ENCODE data around the gene HOXA4.

The HOXA4 gene

DNA sequence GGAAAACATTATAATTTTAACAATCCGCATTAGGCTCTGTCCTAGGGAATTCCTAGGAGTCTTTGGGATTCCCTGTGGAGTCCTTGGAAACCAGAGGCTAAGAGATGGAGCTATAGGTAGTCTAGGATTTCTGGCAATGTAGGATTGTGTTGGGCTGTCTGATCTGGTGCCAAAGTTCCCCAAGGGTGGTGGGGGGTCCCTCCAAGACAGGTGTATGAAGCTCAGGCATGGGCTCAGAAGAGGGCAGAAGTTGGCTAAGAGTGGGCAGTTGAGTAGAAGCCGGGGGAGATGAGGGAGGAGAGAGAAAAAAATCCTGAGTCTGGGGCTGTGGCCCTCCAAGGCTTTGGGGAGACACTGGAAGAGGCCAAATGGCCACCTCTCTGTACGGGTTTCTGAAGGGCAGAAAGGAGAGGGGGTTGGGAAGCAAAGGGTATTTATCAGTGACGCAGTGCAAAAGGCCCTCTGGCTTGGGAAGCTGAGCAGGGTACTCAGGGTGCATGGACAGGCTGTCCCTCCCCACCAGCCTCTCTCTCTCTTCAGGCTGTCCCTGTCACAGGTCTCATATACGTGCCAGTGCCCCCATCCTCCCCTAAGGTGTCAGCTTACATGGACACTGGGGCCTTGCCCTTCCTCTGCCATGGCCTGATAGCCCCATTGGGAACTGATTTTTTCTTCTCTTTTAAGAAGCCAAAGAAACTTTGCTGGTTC lies 16.1 kb upstream of the HOXA4 start:
- no peak for DNase-seq

DNA sequence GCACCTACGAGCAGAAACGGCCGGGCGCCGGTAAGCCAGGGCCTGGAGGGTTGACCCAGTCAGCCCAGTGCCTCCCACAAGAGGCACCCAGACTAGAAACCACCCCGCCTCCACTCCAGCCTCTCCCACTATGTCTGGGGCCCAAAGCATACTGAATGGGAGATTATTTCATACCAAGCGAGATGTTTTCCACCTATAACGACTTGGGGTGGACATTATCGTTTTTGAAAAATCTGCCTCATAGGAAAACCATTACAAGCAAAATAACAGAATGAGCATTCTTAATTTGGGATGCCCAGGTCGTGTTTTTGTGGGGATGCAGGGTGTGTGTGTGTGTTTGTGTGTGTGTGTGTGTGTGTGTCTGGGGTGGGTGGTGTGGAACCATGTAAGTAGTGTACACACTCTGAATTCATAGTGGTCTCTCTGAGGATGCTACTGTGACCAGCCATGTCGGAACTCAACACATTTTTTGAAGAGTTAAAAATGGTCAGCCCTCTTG lies 15.4 kb upstream of the HOXA4 start:
- no peak for DNase-seq

DNA sequence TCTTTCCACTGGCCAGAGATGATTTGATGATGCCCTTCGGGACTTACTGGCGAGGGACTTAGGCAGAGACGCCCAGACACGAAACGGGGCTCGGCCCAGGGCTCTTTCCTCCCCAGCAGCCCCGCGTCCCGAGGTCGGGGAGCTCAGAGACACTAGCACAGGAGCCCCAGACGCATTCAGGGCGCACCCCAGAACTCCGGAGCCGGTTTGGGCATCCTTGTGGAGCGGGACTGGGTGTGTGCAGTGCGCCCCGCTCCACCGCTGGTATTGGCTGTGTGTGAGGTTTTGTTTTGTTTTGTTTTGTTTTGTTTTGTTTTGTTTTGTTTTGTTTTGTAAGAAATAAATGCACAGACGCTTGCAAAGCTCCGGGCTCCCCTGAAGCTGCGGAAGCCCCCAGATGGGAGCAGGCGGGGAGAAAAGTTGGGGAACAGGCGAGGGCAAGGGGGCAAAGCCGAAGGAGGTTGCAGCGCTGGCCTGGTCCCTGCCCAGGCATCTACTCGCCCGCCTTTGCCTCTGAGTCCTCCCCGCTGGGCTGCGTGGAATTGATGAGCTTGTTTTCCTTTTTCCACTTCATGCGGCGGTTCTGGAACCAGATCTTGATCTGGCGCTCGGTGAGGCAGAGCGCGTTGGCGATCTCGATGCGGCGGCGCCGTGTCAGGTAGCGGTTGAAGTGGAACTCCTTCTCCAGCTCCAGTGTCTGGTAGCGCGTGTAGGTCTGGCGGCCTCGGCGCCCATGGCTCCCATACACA lies 14.8 kb upstream of the HOXA4 start:
- no peak for DNase-seq

DNA sequence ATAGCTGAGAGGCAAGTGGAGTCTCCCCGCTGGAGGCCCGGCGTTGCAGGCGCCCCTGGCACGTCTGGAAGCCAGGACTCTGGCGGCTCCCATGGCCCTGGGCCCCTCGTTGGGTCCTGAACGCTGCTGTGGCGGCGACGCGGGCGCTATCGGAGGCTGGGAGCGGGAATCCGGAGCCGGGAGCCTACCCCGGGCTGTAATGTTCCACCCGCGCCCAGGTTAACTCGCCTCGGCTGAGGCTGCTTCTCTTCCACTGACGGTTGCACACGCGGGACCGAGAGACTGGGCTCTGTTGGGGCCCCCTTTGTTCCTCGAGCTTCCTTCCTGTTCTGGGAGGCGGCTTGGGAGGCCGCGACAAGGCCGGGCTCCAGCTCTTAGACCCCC lies 14.2 kb upstream of the HOXA4 start:
- no peak for DNase-seq

DNA sequence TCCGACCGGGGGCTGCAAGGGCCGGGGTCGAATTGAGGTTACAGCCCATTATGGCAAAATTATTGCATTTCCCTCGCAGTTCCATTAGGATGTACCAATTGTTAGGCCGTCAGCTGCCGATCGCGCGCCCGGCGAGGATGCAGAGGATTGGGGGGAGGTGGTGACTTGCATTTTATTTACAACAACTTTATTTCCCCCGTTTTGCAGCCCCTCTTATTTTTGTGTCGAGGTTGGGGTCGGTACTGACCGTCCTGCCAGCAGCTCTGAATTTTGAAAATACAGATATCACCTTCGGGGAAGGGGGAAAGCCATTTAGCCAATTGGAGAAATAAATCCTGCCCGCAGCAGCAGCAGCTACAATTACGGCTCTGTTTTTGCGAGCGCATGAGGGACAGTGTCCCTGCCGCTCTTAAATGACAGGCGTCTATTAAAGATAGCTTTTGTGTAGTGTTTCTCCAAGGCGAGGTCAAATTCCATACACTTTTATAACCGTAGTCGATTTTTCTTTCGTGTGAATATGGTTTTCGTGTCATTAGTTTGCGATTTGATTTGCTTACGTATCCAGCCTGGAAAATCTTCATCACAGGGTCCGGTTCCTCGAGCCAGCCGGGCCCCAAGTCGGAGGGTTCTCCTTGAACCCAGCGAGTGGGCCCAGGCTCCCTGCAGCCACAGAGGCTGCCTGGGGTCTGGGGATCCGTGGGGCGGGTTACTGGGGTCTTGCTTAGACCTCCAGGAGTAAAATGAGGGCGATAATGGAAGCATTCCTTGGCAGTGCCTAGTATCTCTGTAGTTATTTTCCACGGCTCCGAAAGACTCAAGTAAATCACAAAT lies 13.6 kb upstream of the HOXA4 start:
- no peak for DNase-seq

DNA sequence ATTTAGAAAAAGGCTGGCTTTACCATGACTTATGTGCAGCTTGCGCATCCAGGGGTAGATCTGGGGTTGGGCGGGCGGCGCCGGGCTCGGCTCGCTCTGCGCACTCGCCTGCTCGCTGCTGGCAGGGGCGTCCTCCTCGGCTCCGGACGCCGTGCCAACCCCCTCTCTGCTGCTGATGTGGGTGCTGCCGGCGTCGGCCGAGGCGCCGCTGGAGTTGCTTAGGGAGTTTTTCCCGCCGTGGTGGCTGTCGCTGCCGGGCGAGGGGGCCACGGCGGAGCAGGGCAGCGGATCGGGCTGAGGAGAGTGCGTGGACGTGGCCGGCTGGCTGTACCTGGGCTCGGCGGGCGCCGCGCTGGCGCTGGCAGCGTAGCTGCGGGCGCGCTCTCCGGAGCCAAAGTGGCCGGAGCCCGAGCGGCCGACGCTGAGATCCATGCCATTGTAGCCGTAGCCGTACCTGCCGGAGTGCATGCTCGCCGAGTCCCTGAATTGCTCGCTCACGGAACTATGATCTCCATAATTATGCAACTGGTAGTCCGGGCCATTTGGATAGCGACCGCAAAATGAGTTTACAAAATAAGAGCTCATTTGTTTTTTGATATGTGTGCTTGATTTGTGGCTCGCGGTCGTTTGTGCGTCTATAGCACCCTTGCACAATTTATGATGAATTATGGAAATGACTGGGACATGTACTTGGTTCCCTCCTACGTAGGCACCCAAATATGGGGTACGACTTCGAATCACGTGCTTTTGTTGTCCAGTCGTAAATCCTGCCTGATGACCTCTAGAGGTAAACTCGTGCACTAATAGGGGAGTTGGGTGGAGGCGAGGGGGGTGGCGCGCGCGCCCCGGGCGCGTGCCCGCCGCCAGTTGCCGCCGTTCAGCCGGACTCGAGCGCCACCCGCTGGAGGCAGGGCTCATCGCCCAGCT lies 12.7 kb upstream of the HOXA4 start, which contains the start of gene HOXA5:
Gene HOXA5, minus strand, starts transcription at position 659 of the 927 bp plus-strand sequence. Its CDS starts 74 bp downstream, at position 585.
- peak; percentile 74 for DNase-seq

DNA sequence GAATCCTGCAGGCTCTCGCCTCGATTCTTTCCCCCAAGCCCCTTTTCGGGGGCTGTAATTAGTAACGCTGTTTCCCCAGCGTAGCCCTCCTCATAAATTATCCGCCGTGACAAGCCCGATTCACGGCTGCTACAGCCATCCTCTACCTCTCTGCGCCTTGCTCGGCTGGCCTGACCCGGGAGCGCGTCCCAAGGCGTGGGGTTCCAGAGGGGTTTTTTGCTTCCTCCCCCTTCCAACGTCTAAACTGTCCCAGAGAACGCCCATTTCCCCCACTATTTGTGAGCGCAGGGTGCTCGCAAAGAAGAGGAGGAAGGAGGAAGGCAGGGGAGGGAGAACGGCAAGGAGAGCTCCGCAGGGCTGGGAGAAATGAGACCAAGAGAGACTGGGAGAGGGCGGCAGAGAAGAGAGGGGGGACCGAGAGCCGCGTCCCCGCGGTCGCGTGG lies 12.0 kb upstream of the HOXA4 start:
- DNase-seq: no peak

DNA sequence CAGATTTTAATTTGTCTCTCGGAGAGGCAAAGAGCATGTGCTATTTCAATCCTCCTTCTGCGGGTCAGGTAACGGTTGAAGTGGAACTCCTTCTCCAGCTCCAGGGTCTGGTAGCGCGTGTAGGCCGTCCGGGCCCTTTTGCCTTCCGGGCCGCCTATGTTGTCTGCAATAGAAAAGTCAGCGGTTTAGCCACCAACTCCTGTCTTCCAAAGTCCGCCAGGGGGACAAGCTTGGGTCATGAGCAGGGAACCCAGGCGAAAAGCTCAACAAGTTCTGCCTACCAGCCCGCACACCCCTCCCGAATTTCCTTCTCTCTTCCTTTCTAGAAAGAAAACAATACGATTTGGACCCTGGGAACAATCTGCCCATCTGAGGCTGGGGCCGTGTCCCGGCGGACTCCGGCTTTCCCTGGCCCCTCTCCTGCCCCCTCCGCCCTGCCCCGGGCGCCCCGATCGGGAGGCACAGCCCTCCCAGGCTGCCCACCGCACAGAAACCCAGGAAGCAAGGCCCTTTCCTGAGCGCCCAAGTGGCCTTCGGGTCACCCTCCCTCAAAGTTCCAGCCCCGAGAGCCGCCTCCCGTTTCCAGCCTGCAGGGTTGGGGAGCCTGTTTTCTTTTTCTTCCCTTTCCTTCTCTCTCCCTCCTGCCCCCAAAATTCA lies 11.5 kb upstream of the HOXA4 start:
- no peak for DNase-seq

DNA sequence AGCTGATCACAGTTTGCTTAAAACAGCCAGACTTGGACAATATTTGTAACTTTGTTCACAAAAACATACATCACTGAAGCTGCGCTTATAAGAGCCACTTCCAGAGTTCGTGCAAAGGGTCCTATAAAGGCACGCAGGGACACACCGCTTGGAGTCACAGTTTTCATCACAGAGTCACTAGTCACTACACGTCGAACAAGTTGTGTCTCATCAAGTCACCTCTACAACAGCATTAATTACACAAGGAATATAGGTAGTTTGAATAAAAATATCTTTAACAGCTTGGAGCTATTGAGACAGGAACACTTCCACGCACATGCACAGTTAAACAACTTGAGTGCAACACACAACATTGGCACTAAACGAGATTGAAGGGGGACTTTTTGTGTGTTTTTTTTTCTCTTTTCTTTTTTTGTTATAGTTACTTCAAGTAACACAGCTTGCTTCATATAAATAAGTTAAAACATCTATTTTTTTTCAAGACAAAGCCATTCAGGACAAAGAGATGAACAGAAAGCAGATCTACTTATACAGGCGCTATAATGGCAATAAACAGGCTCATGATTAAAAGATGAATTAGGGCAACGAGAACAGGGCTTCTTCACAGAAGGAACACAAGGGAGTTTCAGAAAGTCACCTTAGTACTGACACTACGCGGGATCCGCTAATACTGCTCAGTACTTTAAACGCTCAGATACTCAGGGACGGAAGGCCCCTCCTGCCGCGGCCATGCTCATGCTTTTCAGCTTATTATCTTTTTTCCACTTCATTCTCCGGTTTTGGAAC lies 10.8 kb upstream of the HOXA4 start:
- DNase-seq: no peak

DNA sequence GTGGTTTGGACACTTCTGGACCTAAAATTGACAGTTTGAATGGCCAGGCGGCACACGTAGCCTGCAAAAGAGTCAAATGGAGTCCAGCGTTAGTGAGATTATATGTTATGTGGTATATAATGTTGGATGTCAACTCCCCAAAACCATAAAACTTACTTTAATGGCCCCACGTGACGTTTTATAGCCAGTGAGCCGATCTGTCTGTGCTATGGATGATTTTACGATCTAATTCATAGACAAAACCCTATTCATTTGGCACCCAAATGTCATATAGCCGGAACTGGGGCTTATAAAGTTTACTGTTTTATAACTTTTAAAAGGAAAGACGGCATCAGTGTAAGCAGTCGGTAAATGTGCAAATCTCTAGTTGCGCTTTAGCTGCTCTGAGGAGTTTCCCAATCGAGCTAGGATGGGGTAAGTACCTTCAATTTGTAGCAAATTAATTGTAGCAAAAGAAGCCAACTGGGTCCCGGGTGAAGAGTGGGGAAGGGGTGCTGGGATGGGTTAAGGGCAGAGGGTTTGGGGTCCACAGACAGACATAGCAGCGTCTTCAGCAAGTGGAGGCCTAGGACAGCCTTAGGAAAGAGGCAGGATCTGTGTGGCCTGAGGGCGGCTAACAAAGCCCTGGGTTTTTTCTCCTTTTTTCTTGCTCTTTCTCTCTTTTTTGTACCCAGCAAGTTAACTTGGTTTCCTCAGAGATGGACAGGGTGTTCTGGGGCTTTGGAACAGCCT lies 9.7 kb upstream of the HOXA4 start:
- no peak for DNase-seq

DNA sequence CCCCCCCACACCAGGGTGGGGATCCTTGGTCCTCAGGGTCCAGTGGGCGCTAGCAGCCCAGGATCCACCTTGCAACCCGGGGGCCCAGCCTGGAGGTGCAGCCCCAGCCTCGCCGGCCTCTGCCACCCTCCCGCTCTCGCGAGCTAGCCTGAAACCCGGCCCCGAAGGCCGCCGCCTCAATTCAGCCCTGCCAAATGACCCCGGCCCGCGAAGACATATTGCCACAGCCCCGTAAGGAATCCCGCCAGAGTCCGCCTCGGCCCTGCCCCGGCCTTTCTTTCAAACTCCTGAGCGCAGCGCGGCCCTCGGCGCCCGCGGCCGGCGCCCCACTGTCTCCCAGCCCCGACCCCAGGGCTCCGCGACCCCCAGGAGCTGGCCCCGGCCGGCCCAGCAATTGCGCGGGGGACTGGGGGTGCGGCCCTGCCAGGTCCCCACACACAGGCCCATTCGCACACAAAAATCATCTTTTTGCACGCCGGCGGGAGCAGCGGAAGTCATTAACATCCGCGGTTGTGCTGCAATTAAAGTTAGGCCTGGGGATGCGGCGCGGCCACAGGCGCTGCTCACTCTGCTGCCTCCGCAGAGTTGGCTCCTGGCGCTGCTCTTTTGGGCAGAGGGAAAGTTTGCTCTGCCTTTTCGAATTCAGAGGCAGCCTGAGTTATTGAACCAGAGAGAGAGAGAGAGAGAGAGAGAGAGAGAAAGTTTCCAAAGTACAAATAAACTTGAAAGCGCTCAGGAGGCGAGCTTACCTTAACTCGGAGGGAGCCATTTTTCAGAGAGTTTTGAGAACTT lies 9.0 kb upstream of the HOXA4 start:
- DNase-seq: no peak

DNA sequence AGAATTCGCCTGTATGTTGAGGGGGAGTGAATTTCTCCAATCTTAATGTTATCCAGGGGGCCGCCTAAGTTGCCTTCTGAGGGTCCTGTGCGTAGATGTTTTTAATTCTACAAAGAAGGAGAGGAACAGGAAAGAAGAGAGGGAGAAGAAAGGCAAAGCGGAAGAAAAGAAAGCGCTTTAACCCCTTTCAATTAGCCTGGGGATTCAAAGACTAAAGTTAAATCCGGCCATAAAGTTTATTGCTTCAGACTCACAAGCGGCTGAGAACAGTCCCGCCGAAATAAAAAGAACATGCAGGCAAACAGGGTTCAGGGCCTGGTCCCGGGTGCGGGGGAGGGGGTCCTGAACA lies 8.4 kb upstream of the HOXA4 start:
- DNase-seq: no peak

DNA sequence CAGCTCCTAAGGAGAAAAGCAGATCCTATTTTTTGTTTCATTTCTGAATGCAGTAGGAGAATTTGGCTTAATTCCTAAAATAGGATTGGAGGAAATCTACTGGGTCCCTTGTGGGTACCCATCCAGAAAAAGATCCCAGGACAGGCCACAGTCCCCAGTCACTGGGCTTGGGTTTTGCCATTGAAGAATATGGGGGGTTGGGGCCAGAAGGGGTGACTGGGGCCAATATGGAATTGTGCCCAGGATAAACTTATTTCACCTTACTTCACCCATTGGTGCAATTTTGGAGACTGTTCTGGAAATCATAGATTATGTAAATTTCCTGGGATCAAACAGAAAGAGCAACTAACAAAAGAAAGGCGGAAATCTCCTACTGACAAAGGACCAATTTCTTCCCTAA lies 7.9 kb upstream of the HOXA4 start:
- no peak for DNase-seq

DNA sequence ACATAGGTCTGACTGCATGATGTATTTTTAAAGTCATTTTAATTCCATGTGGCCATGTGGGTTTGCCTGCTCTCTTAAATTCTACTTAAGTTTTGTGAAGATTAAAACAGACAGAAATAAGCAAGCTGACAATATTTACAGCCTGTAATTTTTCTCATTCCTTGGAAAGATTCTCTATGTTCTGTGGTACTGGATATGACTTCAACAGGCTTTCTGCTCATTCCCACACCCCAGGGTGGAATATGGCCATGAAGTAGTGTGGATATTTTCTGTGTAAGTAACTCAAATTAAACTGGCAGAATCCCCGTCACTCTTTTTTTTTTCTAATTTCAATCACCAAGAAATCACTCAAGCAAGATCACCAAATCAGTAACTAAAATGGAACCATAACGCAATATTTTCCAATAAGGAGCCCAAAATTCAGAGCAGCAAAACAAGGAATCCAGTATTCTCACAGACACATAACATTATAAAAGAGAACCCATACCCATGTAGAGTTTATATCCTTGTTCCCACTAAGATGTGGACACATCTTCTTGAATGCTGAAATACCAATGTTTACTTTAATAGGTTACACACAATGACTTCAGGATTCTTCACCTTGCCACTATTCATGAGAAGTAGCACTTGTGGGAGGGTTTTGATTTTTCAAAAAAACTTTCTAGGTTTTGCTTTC lies 7.2 kb upstream of the HOXA4 start:
- no peak for DNase-seq

DNA sequence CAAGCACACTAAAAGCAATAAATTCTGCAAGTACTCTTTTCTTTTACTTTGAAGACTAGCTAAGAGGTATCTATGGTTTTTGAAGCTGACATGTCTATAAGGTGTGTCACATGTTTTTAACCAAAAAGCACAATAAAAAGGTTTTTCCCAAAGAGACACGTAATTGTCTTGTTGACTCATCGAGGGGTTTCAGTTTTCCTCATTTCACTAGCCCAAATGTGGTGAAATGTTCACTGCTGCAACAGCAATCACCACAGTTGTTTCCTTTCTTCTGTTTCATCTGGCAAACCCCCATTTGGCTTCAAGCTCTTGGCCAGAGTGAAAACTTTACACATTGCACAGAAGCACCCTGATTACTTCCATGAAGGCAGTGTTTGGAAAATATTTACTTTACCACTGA lies 3.8 kb upstream of the HOXA4 start:
- DNase-seq: no peak

DNA sequence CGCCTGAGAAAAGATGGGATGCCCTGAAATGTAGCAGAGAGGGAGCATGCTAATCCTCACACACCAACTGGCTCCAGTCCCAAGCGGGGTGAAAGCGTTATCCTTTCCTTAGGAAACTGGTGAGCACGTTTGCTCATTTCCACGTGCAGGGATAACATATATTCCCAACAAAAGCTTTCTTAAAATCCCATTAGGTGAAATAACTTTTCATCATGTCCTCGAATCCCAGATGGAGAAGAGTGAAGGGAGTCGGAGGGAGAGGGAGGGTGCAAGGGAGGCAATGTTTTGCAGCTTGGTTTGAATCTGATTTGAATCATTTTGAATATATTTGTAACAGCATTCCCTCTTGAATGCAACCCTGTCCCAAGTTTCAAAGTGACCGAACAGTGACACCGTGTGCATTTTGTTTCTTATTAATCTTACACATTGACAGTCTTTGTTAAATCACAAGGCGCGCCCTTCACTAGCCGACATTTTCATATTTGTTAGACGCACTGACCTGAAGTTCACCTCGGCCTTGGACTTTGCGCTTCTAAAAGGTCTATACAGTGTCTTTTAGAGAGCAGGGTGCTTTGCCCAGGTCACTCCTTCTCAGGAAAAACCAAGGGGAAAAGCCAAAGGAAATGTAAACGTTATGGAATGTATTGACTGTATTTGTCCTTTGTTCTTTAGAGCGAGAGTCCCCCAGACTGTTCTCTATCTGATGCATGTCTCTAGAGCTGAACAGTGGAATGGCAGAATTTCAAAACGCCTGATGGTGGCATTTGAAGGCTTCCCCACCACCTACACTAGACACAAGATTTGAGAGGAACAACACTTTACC lies 3.1 kb upstream of the HOXA4 start:
- no peak for DNase-seq

DNA sequence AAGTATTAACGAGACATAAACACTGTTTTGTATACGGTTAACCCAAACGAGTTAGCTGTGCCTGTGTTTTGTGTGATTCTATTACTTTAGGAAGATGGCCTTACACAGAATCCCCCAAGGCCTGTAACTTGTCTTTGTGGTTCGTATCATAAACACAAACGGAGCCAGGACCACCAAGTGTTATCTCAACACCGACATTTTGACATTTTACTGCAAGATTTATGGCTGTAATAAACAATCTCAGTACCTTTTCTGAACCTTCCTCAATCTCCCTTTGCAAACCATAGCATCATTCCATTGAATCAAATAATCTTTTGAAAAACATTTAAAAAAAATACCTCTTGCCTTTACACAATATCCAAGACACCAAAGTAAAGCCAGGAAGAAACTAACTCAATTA lies 2.4 kb upstream of the HOXA4 start:
- no peak for DNase-seq

DNA sequence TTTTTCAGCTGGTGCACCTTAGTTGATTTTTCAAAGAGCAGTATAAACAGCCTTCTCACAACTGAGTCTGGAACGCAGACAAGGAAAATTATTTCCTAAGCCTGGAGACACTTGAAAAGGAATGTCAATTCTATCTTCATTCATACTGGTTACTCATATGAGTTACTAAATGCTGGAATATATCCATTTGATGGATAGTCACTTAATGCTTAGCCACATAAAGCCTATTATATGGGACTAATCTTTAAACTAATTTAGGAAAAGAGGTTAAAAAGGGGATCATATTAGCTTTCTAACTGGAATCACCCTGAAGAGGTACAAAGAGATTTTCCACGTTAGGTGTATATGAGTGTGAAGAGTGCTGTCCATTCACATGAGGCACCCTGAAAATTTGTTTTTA lies 1.7 kb upstream of the HOXA4 start:
- no peak for DNase-seq
